AG20443 (cell line): ENCODE results near the gene METTL25.

ENCODE experiments used
- DNase-seq: peaks from one replicate; pipeline ENCODE4 v3.0.0; 2012; ENCODE audit warnings: low spot score, mixed read lengths

The METTL25 gene

DNA sequence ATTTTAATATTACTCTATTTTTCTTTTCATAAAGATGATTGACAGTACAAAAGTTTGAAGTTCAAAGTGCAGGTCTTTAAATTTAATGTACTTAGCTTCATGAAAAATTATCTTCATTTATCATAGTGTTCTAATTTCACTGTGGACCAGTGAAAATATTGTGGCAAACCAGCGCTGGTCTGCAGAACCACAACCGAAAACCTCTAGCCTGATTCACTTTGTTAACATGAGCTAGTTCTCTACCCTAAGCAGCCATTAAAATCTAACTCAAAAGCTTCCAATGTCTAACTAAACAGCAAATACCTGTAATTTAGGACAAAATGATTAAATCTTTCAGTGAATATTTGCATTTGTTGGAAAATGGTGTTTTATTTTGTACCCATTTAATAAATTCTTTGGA lies 167.3 kb downstream of the METTL25 start:
- no peak for DNase-seq

DNA sequence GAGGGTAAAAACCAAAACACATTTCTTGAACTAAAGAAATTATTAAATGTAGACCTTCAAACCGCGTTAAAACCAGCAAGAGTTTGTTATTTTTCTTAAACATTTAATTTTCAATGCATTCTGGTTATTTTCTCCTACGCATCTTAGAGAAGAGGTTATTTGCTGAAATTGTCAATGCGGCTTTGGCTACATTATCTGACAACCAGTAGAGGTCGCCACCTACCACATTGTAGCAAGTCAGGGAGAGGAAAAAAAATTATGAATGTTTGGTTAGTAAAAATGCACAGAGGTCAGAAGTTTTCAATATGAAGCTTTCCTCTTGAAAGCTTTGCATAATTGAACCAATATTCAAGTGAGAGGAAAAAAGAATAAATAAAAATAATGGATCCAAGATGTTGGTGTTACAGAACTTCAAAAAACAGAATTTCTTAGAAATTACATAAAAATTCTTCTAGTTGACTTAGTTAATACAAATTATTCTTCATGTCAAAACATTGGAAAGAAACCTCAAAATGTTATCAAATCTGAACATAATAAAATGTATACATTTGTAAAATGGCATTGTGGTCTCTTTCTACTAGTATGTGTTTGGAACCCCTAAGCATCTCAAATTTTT lies 168.9 kb downstream of the METTL25 start:
- peak; percentile 59 for DNase-seq
